Measurements from ENCODE around the gene RELN.
A peak's percentile ranks its signal among the peaks of the same experiment; 100 is the strongest.

RELN gene

GRCh38 chr7:103480771-103481170, 508.7 kb downstream of the RELN start:
- no peaks in the 10 kb centered on the region for H3K36me3 ChIP-seq (ENCODE audit: control insufficient read depth in 1 of 2, insufficient read depth in 2 of 2, low read length in 2 of 2)
- H4K91ac ChIP-seq (ENCODE audit: low read depth, low read length): no peak overlapping the region
- no peak overlapping the region for H3K14ac ChIP-seq (ENCODE audit: low read length)
- H3K9me3 ChIP-seq (ENCODE audit: insufficient read depth, low read depth, low read length): no peaks in the 10 kb centered on the region
- H3K79me2 ChIP-seq (ENCODE audit: control insufficient read depth, insufficient read depth, low read length, poor library complexity): no peaks in the 10 kb centered on the region
- no peaks in the 10 kb centered on the region for H3K79me1 ChIP-seq (ENCODE audit: low read length)
- H2AFZ ChIP-seq (ENCODE audit: insufficient read depth, low read length, poor library complexity): no peak overlapping the region
- no peak overlapping the region for H4K12ac ChIP-seq (ENCODE audit: low read depth, low read length)
- no peak overlapping the region for H4K8ac ChIP-seq (ENCODE audit: low read depth, low read length)
- no peak overlapping the region for H2BK120ac ChIP-seq (ENCODE audit: insufficient read depth, low read length, poor library complexity)
- H3K4ac ChIP-seq (ENCODE audit: low read depth, low read length): no peak overlapping the region
- no peaks in the 10 kb centered on the region for H3K27me3 ChIP-seq (ENCODE audit: insufficient read depth, low read length)
- H3K4me2 ChIP-seq (ENCODE audit: low read length): no peak overlapping the region
- H3K4me1 ChIP-seq (ENCODE audit: control insufficient read depth in 1 of 2, insufficient read depth in 2 of 2, low read length in 2 of 2): no peaks in the 10 kb centered on the region
- no peak overlapping the region for H3K27ac ChIP-seq (ENCODE audit: low read depth, low read length)
- no peak overlapping the region for H2BK5ac ChIP-seq (ENCODE audit: low read depth, low read length, poor library complexity)
- no CpG with 5 or more reads among the region's 2 CpGs for WGBS (ENCODE audit: extremely low coverage, insufficient coverage, insufficient read length)
- no peak overlapping the region for H2BK12ac ChIP-seq (ENCODE audit: low read length)
- no peak overlapping the region for H2AK5ac ChIP-seq (ENCODE audit: low read length)
- no peak overlapping the region for H3K18ac ChIP-seq (ENCODE audit: low read length)
- H3K23ac ChIP-seq (ENCODE audit: low read length): no peak overlapping the region
- H3K9ac ChIP-seq (ENCODE audit: low read length): no peak overlapping the region
- peak; percentile 53 to 91 for DNase-seq
- no peak overlapping the region for H3K4me3 ChIP-seq (ENCODE audit: low read depth, low read length)

GRCh38 chr7:103474956-103475355, 514.5 kb downstream of the RELN start:
- Histone ChIP-seq H3K9me3 (ENCODE audit: insufficient read depth, low read depth, low read length) (no peaks in the 10 kb centered on the region), H3K79me1 (ENCODE audit: low read length) (no peaks in the 10 kb centered on the region), H4K8ac (ENCODE audit: low read depth, low read length) (no peak overlapping the region), H3K9ac (ENCODE audit: low read length) (no peak overlapping the region), H3K4ac (ENCODE audit: low read depth, low read length) (no peak overlapping the region), H4K12ac (ENCODE audit: low read depth, low read length) (no peak overlapping the region), H3K79me2 (ENCODE audit: control insufficient read depth, insufficient read depth, low read length, poor library complexity) (no peaks in the 10 kb centered on the region), H3K4me2 (ENCODE audit: low read length) (no peak overlapping the region), H2BK5ac (ENCODE audit: low read depth, low read length, poor library complexity) (no peak overlapping the region), H3K27me3 (ENCODE audit: insufficient read depth, low read length) (no peaks in the 10 kb centered on the region), H3K23ac (ENCODE audit: low read length) (no peak overlapping the region), H3K36me3 (ENCODE audit: control insufficient read depth in 1 of 2, insufficient read depth in 2 of 2, low read length in 2 of 2) (no peaks in the 10 kb centered on the region), H3K27ac (ENCODE audit: low read depth, low read length) (no peak overlapping the region), H2AFZ (ENCODE audit: insufficient read depth, low read length, poor library complexity) (no peak overlapping the region), H3K4me3 (ENCODE audit: low read depth, low read length) (no peak overlapping the region), H4K91ac (ENCODE audit: low read depth, low read length) (no peak overlapping the region), H2BK12ac (ENCODE audit: low read length) (no peak overlapping the region), H2AK5ac (ENCODE audit: low read length) (no peak overlapping the region), H3K14ac (ENCODE audit: low read length) (no peak overlapping the region), H3K18ac (ENCODE audit: low read length) (no peak overlapping the region), H2BK120ac (ENCODE audit: insufficient read depth, low read length, poor library complexity) (no peak overlapping the region), H3K4me1 (ENCODE audit: control insufficient read depth in 1 of 2, insufficient read depth in 2 of 2, low read length in 2 of 2) (no peaks in the 10 kb centered on the region)
- DNase-seq: no peak
- no CpG with 5 or more reads among the region's 5 CpGs for WGBS (ENCODE audit: extremely low coverage, insufficient coverage, insufficient read length)

DNA sequence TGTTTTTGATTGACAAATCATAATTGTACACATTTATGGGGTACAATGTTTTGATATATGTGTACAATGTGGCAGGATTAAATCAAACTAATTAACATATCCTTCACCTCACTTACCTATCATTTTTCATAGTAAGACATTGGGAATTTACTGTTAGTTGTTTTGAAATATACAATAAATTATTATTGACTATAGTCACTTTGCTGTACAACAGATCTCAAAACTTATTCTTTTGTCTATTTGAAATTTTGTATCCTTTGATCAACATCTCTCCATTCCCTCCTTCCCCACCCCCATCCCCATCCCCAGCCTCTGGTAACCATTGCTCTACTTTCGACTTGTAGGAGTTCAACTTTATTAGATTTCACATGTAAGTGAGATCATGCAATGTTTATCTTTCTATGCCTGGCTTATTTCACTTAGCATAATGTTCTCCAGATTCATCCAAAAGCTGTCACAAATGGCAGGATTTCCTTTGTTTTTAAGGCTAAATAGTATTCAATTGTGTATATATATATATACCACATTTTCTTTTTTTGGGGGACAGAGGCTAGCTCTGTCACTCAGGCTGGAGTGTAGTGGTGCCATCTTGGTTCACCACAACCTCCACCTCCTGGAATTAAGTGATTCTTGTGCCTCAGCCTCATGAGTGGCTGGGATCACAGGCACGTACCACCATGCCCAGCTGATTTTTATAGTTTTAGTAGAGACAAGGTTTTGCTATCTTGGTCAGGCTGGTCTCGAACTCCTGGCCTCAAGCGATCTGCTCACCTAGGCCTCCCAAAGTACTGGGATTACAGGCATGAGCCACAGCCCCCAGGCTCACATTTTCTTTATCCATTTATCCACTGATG, 520.1 kb downstream of the RELN start:
- Histone ChIP-seq H3K4me2 (ENCODE audit: low read length) (no peak overlapping the region), H3K27me3 (ENCODE audit: insufficient read depth, low read length) (no peaks in the 10 kb centered on the region), H3K23ac (ENCODE audit: low read length) (no peak overlapping the region), H3K4ac (ENCODE audit: low read depth, low read length) (no peak overlapping the region), H4K91ac (ENCODE audit: low read depth, low read length) (no peak overlapping the region), H2AK5ac (ENCODE audit: low read length) (no peak overlapping the region), H4K12ac (ENCODE audit: low read depth, low read length) (no peak overlapping the region), H3K27ac (ENCODE audit: low read depth, low read length) (no peak overlapping the region), H3K18ac (ENCODE audit: low read length) (no peak overlapping the region), H3K79me1 (ENCODE audit: low read length) (no peaks in the 10 kb centered on the region), H3K9ac (ENCODE audit: low read length) (no peak overlapping the region), H3K9me3 (ENCODE audit: insufficient read depth, low read depth, low read length) (peaks cover 2% of the 10 kb centered on the region), H2BK120ac (ENCODE audit: insufficient read depth, low read length, poor library complexity) (no peak overlapping the region), H4K8ac (ENCODE audit: low read depth, low read length) (no peak overlapping the region), H3K4me3 (ENCODE audit: low read depth, low read length) (no peak overlapping the region), H3K36me3 (ENCODE audit: control insufficient read depth in 1 of 2, insufficient read depth in 2 of 2, low read length in 2 of 2) (no peaks in the 10 kb centered on the region), H3K14ac (ENCODE audit: low read length) (no peak overlapping the region), H3K4me1 (ENCODE audit: control insufficient read depth in 1 of 2, insufficient read depth in 2 of 2, low read length in 2 of 2) (no peaks in the 10 kb centered on the region), H2BK5ac (ENCODE audit: low read depth, low read length, poor library complexity) (no peak overlapping the region), H2BK12ac (ENCODE audit: low read length) (no peak overlapping the region), H3K79me2 (ENCODE audit: control insufficient read depth, insufficient read depth, low read length, poor library complexity) (no peaks in the 10 kb centered on the region), H2AFZ (ENCODE audit: insufficient read depth, low read length, poor library complexity) (no peak overlapping the region)
- no CpG with 5 or more reads among the region's 4 CpGs for WGBS (ENCODE audit: extremely low coverage, insufficient coverage, insufficient read length)
- no peak for DNase-seq

GRCh38 chr7:103466814-103467213, 522.6 kb downstream of the RELN start:
- Histone ChIP-seq H3K9ac (ENCODE audit: low read length) (no peak overlapping the region), H3K14ac (ENCODE audit: low read length) (no peak overlapping the region), H3K4me3 (ENCODE audit: low read depth, low read length) (no peak overlapping the region), H2AFZ (ENCODE audit: insufficient read depth, low read length, poor library complexity) (no peak overlapping the region), H2BK120ac (ENCODE audit: insufficient read depth, low read length, poor library complexity) (no peak overlapping the region), H3K4ac (ENCODE audit: low read depth, low read length) (no peak overlapping the region), H4K91ac (ENCODE audit: low read depth, low read length) (no peak overlapping the region), H3K79me1 (ENCODE audit: low read length) (no peaks in the 10 kb centered on the region), H3K23ac (ENCODE audit: low read length) (no peak overlapping the region), H3K27me3 (ENCODE audit: insufficient read depth, low read length) (no peaks in the 10 kb centered on the region), H2BK12ac (ENCODE audit: low read length) (no peak overlapping the region), H3K4me2 (ENCODE audit: low read length) (no peak overlapping the region), H4K8ac (ENCODE audit: low read depth, low read length) (no peak overlapping the region), H2BK5ac (ENCODE audit: low read depth, low read length, poor library complexity) (no peak overlapping the region), H2AK5ac (ENCODE audit: low read length) (no peak overlapping the region), H4K12ac (ENCODE audit: low read depth, low read length) (no peak overlapping the region), H3K36me3 (ENCODE audit: control insufficient read depth in 1 of 2, insufficient read depth in 2 of 2, low read length in 2 of 2) (no peaks in the 10 kb centered on the region), H3K27ac (ENCODE audit: low read depth, low read length) (no peak overlapping the region), H3K9me3 (ENCODE audit: insufficient read depth, low read depth, low read length) (peaks cover 2% of the 10 kb centered on the region), H3K4me1 (ENCODE audit: control insufficient read depth in 1 of 2, insufficient read depth in 2 of 2, low read length in 2 of 2) (no peaks in the 10 kb centered on the region), H3K79me2 (ENCODE audit: control insufficient read depth, insufficient read depth, low read length, poor library complexity) (no peaks in the 10 kb centered on the region), H3K18ac (ENCODE audit: low read length) (no peak overlapping the region)
- no peak for DNase-seq
- no CpG with 5 or more reads among the region's 3 CpGs for WGBS (ENCODE audit: extremely low coverage, insufficient coverage, insufficient read length)
